ENCODE results near the gene BFAR. TPM values are rescaled to one million over a fixed set of nuclear protein-coding genes. Genes with fewer than 3 reads are reported as not detected.
"Not testable (repeated sequence)": the region's sequence is repeated elsewhere in the genome, so short reads cannot be mapped to it uniquely, and the experiment has no call there.

The BFAR gene
- total RNA-seq, 1 donor, result 35.3 TPM

- not testable (repeated sequence) for DNase-seq (ENCODE audit: low read depth in 2 of 3, low spot score in 2 of 3)
Measured at GRCh38 chr16:14685870-14686793, 53.4 kb downstream of the BFAR start.

- not testable (repeated sequence) for DNase-seq (ENCODE audit: low read depth in 2 of 3, low spot score in 2 of 3)
Measured at GRCh38 chr16:14694129-14694528, 61.4 kb downstream of the BFAR start, which contains the start of gene PLA2G10. Gene PLA2G10 (minus strand): TSS chr16:14694308. CDS start chr16:14694229, 79 bp downstream.

- DNase-seq (ENCODE audit: low read depth in 2 of 3, low spot score in 2 of 3), result not testable (repeated sequence)
Measured at GRCh38 chr16:14701859-14702258, 69.1 kb downstream of the BFAR start.

- not testable (repeated sequence) for DNase-seq (ENCODE audit: low read depth in 2 of 3, low spot score in 2 of 3)
Measured at GRCh38 chr16:14702672-14703071, 69.9 kb downstream of the BFAR start.

- not testable (repeated sequence) for DNase-seq (ENCODE audit: low read depth in 2 of 3, low spot score in 2 of 3)
Measured at GRCh38 chr16:14703156-14704011, 70.6 kb downstream of the BFAR start, which contains the start of gene NPIPA3. Gene NPIPA3 (plus strand): TSS chr16:14703411. CDS start chr16:14708944, 5,533 bp downstream.

Small RNA genes within 50 kb of the gene (small RNA-seq; reads per million reads assigned to genes)
- gene RN7SL274P, result not detected
- gene RNU7-125P, result not detected

Other genes starting within 250 kb of the BFAR start
- gene PARN, start 2.7 kb upstream of the BFAR start, total RNA-seq, result 17.8 TPM
- gene PLA2G10, start 61.4 kb downstream of the BFAR start, total RNA-seq, result not detected
- 0.27 TPM for gene NPIPA3, start 70.5 kb downstream of the BFAR start, total RNA-seq
- gene NPIPA2, start 109.6 kb downstream of the BFAR start, total RNA-seq, result not detected
- gene NOMO1, start 200.8 kb downstream of the BFAR start, total RNA-seq, result 34.5 TPM

Measured in hematopoietic multipotent progenitor cell (in vitro differentiated cells).